H9 (cell line): ENCODE measurements around the gene CDS1. TPM values are rescaled to one million over a fixed set of nuclear protein-coding genes. Genes with fewer than 3 reads are reported as not detected.
A peak's percentile ranks its signal among the peaks of the same experiment; 100 is the strongest.

Source experiments
- DNase-seq: peaks from one replicate; pipeline ENCODE4 v3.0.0-alpha.2; 2017
- H2AFZ ChIP-seq: one replicate; pipeline ENCODE4 v1.6.1; 2013; ENCODE audit warnings: mild to moderate bottlenecking, low read length, control low read depth, moderate library complexity
- H2AK5ac ChIP-seq: 2 replicates; pipeline ENCODE4 v1.6.1; 2013; ENCODE audit warnings: low read length, control low read depth, mixed read lengths; ENCODE audit not compliant: insufficient read length
- H2BK120ac ChIP-seq: one replicate; pipeline ENCODE4 v1.6.1; 2013; ENCODE audit warnings: low read depth, mild to moderate bottlenecking, low read length, control low read depth, inconsistent platforms; ENCODE audit not compliant: poor library complexity, severe bottlenecking
- H2BK12ac ChIP-seq: 2 replicates; pipeline ENCODE4 v1.6.1; 2013; ENCODE audit warnings: low read length, control low read depth, mixed read lengths, low read depth; ENCODE audit not compliant: insufficient read length
- H2BK15ac ChIP-seq: 2 replicates; pipeline ENCODE4 v1.6.1; 2013; ENCODE audit warnings: low read depth, low read length, control low read depth
- H2BK20ac ChIP-seq: one replicate; pipeline ENCODE4 v1.6.1; 2013; ENCODE audit warnings: low read depth, mild to moderate bottlenecking, low read length, control low read depth, inconsistent platforms; ENCODE audit not compliant: poor library complexity, severe bottlenecking
- H2BK5ac ChIP-seq: 2 replicates; pipeline ENCODE4 v1.6.1; 2013; ENCODE audit warnings: low read length, control low read depth, mixed read lengths; ENCODE audit not compliant: insufficient read length
- H3K14ac ChIP-seq: 2 replicates; pipeline ENCODE4 v1.6.1; 2013; ENCODE audit warnings: low read length, control low read depth; ENCODE audit not compliant: insufficient read depth
- H3K18ac ChIP-seq: 2 replicates; pipeline ENCODE4 v1.6.1; 2013; ENCODE audit warnings: low read depth, mild to moderate bottlenecking, mixed read lengths, low read length, control low read depth; ENCODE audit not compliant: insufficient read length
- H3K23ac ChIP-seq: 2 replicates; pipeline ENCODE4 v1.6.1; 2013; ENCODE audit warnings: low read length, control low read depth, mixed read lengths, low read depth; ENCODE audit not compliant: insufficient read length
- H3K23me2 ChIP-seq: 2 replicates; pipeline ENCODE4 v1.6.1; 2013; ENCODE audit warnings: low read depth, mild to moderate bottlenecking, mixed read lengths, low read length, control low read depth; ENCODE audit not compliant: insufficient read length, poor library complexity, severe bottlenecking
- H3K27ac ChIP-seq: 2 replicates; pipeline ENCODE4 v1.5.1; 2013; ENCODE audit warnings: low read length, control low read depth, mixed read lengths, low read depth; ENCODE audit not compliant: insufficient read length
- H3K27me3 ChIP-seq: 2 replicates; pipeline ENCODE4 v1.6.1; 2013; ENCODE audit warnings: low read length, control low read depth, inconsistent platforms; ENCODE audit not compliant: insufficient read depth
- H3K4ac ChIP-seq: 2 replicates; pipeline ENCODE4 v1.6.1; 2013; ENCODE audit warnings: low read depth, mild to moderate bottlenecking, control low read depth, inconsistent platforms, low read length, moderate library complexity
- H3K4me1 ChIP-seq: 2 replicates; pipeline ENCODE4 v1.6.1; 2013; ENCODE audit warnings: low read length, control low read depth, inconsistent platforms; ENCODE audit not compliant: insufficient read depth
- H3K4me2 ChIP-seq: 2 replicates; pipeline ENCODE4 v1.6.1; 2013; ENCODE audit warnings: low read length, control low read depth, mixed read lengths; ENCODE audit not compliant: insufficient read length, insufficient read depth
- H3K56ac ChIP-seq: 2 replicates; pipeline ENCODE4 v1.6.1; 2013; ENCODE audit warnings: low read depth, mild to moderate bottlenecking, mixed read lengths, low read length, control low read depth; ENCODE audit not compliant: insufficient read length
- H3K79me1 ChIP-seq: 2 replicates; pipeline ENCODE4 v1.6.1; 2013; ENCODE audit warnings: low read depth, mild to moderate bottlenecking, moderate library complexity, low read length, control low read depth, inconsistent platforms; ENCODE audit not compliant: insufficient read depth, poor library complexity, severe bottlenecking
- H3K79me2 ChIP-seq: 2 replicates; pipeline ENCODE4 v1.6.1; 2013; ENCODE audit warnings: low read length, control low read depth, inconsistent platforms; ENCODE audit not compliant: insufficient read depth
- H3K9ac ChIP-seq: 2 replicates; pipeline ENCODE4 v1.6.1; 2013; ENCODE audit warnings: low read length, control low read depth, mixed read lengths; ENCODE audit not compliant: insufficient read length; ENCODE audit errors: extremely low read depth
- H3K9me3 ChIP-seq: one replicate; pipeline ENCODE4 v1.6.1; 2013; ENCODE audit warnings: low read depth, low read length, inconsistent platforms; ENCODE audit not compliant: control insufficient read depth
- H3T11ph ChIP-seq: one replicate; pipeline ENCODE4 v1.6.1; 2013; ENCODE audit warnings: mild to moderate bottlenecking, low read length, control low read depth, inconsistent platforms
- H4K20me1 ChIP-seq: one replicate; pipeline ENCODE4 v1.6.1; 2013; ENCODE audit not compliant: control insufficient read depth, insufficient read length, insufficient read depth
- H4K5ac ChIP-seq: 2 replicates; pipeline ENCODE4 v1.6.1; 2013; ENCODE audit warnings: low read depth, mild to moderate bottlenecking, mixed read lengths, low read length, control low read depth; ENCODE audit not compliant: insufficient read length
- H4K8ac ChIP-seq: replicated peaks from 2 replicates; pipeline ENCODE4 v1.6.1; 2013; ENCODE audit warnings: low read length, control low read depth, mixed read lengths, low read depth; ENCODE audit not compliant: insufficient read length
- H4K91ac ChIP-seq: 2 replicates; pipeline ENCODE4 v1.6.1; 2013; ENCODE audit warnings: low read depth, mild to moderate bottlenecking, moderate library complexity, mixed read lengths, low read length, control low read depth; ENCODE audit not compliant: insufficient read length
- H3K27ac Mint-ChIP-seq, 3 experiments: 2 replicates in 2 of 3; 3 replicates in 1 of 3; pipeline ENCODE4 v1.8.0; 2020 to 2021; ENCODE audit warnings: mixed read lengths in 3 of 3, mild to moderate bottlenecking in 1 of 3, moderate library complexity in 1 of 3
- H3K27me3 Mint-ChIP-seq: 2 replicates; pipeline ENCODE4 v1.8.0; 2021; ENCODE audit warnings: low read depth, mild to moderate bottlenecking, moderate library complexity, mixed read lengths
- H3K36me3 Mint-ChIP-seq, 3 experiments: 2 replicates in 2 of 3; 3 replicates in 1 of 3; pipeline ENCODE4 v1.8.0; 2020 to 2021; ENCODE audit warnings: low read depth in 3 of 3, mixed read lengths in 3 of 3; ENCODE audit not compliant: insufficient read depth in 1 of 3
- H3K4me1 Mint-ChIP-seq, 2 experiments: 2 replicates each; pipeline ENCODE4 v1.8.0; 2020; ENCODE audit warnings: mixed read lengths in 2 of 2
- H3K4me3 Mint-ChIP-seq, 2 experiments: 2 replicates in 1 of 2; 3 replicates in 1 of 2; pipeline ENCODE4 v1.8.0; 2020 to 2021; ENCODE audit warnings: mild to moderate bottlenecking in 2 of 2, mixed read lengths in 2 of 2, moderate library complexity in 1 of 2
- H3K9me3 Mint-ChIP-seq, 2 experiments: 2 replicates in 1 of 2; 3 replicates in 1 of 2; pipeline ENCODE4 v1.8.0; 2020; ENCODE audit warnings: mild to moderate bottlenecking in 2 of 2, mixed read lengths in 2 of 2, moderate library complexity in 1 of 2
- WGBS: extraction: QIAGEN DNeasy Blood & Tissue Kit; methylation state at CpG from one replicate; pipeline ENCODE4 v1.1.7; 2013; ENCODE audit warnings: missing lambda C conversion rate, low lambda C conversion rate, mixed read lengths; ENCODE audit not compliant: insufficient read length; ENCODE audit errors: extremely low coverage; 5-methylcytosine and 5-hydroxymethylcytosine counted together
- total RNA-seq: library from RNA; stranded (reverse); gene quantifications from 2 replicates; pipeline ENCODE4 v1.2.1, GENCODE V29; 2021
- TF ChIP-seq, protein P1 (sequence below): fragments of 200-600 bp; sonication (generic); conservative IDR thresholded peaks from 3 replicates; pipeline ENCODE4 v1.8.0; 2021; ENCODE audit warnings: antibody characterized with exemption, mild to moderate bottlenecking

CDS1 gene
- total RNA-seq, 1 experiment from 2014 or later: 7.5 TPM

DNA sequence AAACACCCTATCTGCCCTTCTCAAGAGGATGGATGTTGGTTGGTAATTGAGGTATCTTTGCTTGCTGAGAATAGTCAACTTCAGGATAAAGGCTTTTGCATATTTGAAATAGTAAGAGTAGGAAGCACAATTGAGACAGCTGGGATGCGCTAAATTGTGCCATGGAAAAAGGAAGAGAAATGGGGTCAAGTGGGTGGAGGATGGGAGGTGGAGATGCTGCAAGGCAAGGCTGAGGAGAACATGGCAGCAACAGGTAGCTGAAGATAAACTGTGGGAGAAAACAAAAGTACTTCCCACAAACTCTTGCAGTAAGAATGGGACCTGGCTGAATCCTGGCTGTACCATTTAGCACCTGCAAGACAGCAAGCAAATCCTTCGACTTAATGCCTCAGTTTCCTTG lies 13.9 kb upstream of the CDS1 start:
- Mint-ChIP-seq H3K27ac (peak overlapping the region in 2 of 3 experiments; percentile 0 to 77; a peak in 3 of 7 replicates), H3K4me1 (peaks cover 57 to 65% of the 10 kb centered on the region in 2 experiments), H3K27me3 (no peaks in the 10 kb centered on the region), H3K4me3 (no peak overlapping the region; a peak in 1 of 5 replicates), H3K9me3 (peaks cover 4 to 9% of the 10 kb centered on the region in 2 experiments; a peak in 4 of 5 replicates), H3K36me3 (no peaks in the 10 kb centered on the region; a peak in 1 of 7 replicates)
- no peak for DNase-seq
- no CpG with 5 or more reads among the region's 2 CpGs for WGBS
- Histone ChIP-seq H3K4me1 (peaks cover 14% of the 10 kb centered on the region), H3K4me2 (no peak overlapping the region), H3K18ac (no peak overlapping the region), H2BK5ac (no peak overlapping the region), H2BK20ac (no peak overlapping the region), H3K9me3 (no peaks in the 10 kb centered on the region), H3K27ac (peak overlapping the region; percentile 9), H2AK5ac (no peak overlapping the region), H3T11ph (no peak overlapping the region), H3K79me2 (no peaks in the 10 kb centered on the region), H2BK15ac (no peak overlapping the region), H4K8ac (no peak overlapping the region), H4K20me1 (no peaks in the 10 kb centered on the region), H4K91ac (no peak overlapping the region), H3K4ac (no peak overlapping the region), H2AFZ (no peak overlapping the region), H3K27me3 (no peaks in the 10 kb centered on the region), H3K79me1 (no peaks in the 10 kb centered on the region), H3K14ac (no peak overlapping the region), H3K9ac (no peak overlapping the region), H3K56ac (no peak overlapping the region), H3K23me2 (no peaks in the 10 kb centered on the region), H2BK120ac (no peak overlapping the region), H3K23ac (no peak overlapping the region), H4K5ac (no peak overlapping the region), H2BK12ac (no peak overlapping the region)
- TF ChIP-seq, protein P1, sequence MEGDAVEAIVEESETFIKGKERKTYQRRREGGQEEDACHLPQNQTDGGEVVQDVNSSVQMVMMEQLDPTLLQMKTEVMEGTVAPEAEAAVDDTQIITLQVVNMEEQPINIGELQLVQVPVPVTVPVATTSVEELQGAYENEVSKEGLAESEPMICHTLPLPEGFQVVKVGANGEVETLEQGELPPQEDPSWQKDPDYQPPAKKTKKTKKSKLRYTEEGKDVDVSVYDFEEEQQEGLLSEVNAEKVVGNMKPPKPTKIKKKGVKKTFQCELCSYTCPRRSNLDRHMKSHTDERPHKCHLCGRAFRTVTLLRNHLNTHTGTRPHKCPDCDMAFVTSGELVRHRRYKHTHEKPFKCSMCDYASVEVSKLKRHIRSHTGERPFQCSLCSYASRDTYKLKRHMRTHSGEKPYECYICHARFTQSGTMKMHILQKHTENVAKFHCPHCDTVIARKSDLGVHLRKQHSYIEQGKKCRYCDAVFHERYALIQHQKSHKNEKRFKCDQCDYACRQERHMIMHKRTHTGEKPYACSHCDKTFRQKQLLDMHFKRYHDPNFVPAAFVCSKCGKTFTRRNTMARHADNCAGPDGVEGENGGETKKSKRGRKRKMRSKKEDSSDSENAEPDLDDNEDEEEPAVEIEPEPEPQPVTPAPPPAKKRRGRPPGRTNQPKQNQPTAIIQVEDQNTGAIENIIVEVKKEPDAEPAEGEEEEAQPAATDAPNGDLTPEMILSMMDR: no peak
